NCI-H1694 (cell line): Measurements from ENCODE around the gene ALG2.
A peak's percentile ranks its signal among the peaks of the same experiment; 100 is the strongest.

ENCODE experiments used
- DNase-seq: peaks from one replicate; lab custom pipeline; 2025; lab: John Stamatoyannopoulos, UW

Gene ALG2

GRCh38 chr9:99221621-99222415, at the start of gene ALG2, which contains the start of gene SEC61B:
Gene ALG2 (minus strand): TSS chr9:99221942. CDS start chr9:99221894, 48 bp downstream.
Gene SEC61B (plus strand): TSS chr9:99222282. CDS start chr9:99222364, 82 bp downstream.
- DNase-seq, result peak; percentile 74

GRCh38 chr9:99270491-99270890, 48.7 kb upstream of the ALG2 start:
- DNase-seq, result no peak

- DNase-seq, result no peak
Observed at GRCh38 chr9:99269416-99269815, 47.7 kb upstream of the ALG2 start.

GRCh38 chr9:99266255-99267023, 44.7 kb upstream of the ALG2 start:
- DNase-seq, result peak; percentile 11

GRCh38 chr9:99265691-99266090, 43.9 kb upstream of the ALG2 start:
- DNase-seq, result no peak

- no peak for DNase-seq
Observed at GRCh38 chr9:99264070-99264680, 42.4 kb upstream of the ALG2 start.

GRCh38 chr9:99262949-99263418, 41.2 kb upstream of the ALG2 start:
- DNase-seq, result no peak

- no peak for DNase-seq
Observed at GRCh38 chr9:99261923-99262322, 40.2 kb upstream of the ALG2 start.

- DNase-seq, result no peak
Observed at GRCh38 chr9:99259231-99259918, 37.6 kb upstream of the ALG2 start.

- no peak for DNase-seq
Observed at GRCh38 chr9:99257723-99258389, 36.1 kb upstream of the ALG2 start.

GRCh38 chr9:99255651-99256050, 33.9 kb upstream of the ALG2 start:
- DNase-seq, result no peak

- no peak for DNase-seq
Observed at GRCh38 chr9:99253772-99254431, 32.2 kb upstream of the ALG2 start.

GRCh38 chr9:99253134-99253533, 31.4 kb upstream of the ALG2 start:
- DNase-seq, result no peak

- no peak for DNase-seq
Observed at GRCh38 chr9:99251157-99251556, 29.4 kb upstream of the ALG2 start.

- DNase-seq, result no peak
Observed at GRCh38 chr9:99249619-99250018, 27.9 kb upstream of the ALG2 start.

- no peak for DNase-seq
Observed at GRCh38 chr9:99244344-99245260, 22.9 kb upstream of the ALG2 start.

- no peak for DNase-seq
Observed at GRCh38 chr9:99241106-99241505, 19.4 kb upstream of the ALG2 start.

- DNase-seq, result no peak
Observed at GRCh38 chr9:99239341-99240060, 17.8 kb upstream of the ALG2 start.

- no peak for DNase-seq
Observed at GRCh38 chr9:99238331-99238730, 16.6 kb upstream of the ALG2 start.
